HG03575 (cell line): ENCODE results near the gene NKD1.

ENCODE experiments used
- ATAC-seq: cut with Tn5 transposase; IDR thresholded peaks from one replicate; pipeline ENCODE4 v1.9.1; 2021; ENCODE audit not compliant: unreplicated experiment, insufficient number of reproducible peaks, low FRiP score; ENCODE audit errors: extremely low read depth

Gene NKD1

GRCh38 chr16:50646345-50646744 is 98.1 kb downstream of the NKD1 start:
- no peak for ATAC-seq

- no peak for ATAC-seq
These were observed 103.7 kb downstream of the NKD1 start for GRCh38 chr16:50651835-50652438.

GRCh38 chr16:50652836-50653425 is 104.7 kb downstream of the NKD1 start:
- ATAC-seq: no peak

DNA sequence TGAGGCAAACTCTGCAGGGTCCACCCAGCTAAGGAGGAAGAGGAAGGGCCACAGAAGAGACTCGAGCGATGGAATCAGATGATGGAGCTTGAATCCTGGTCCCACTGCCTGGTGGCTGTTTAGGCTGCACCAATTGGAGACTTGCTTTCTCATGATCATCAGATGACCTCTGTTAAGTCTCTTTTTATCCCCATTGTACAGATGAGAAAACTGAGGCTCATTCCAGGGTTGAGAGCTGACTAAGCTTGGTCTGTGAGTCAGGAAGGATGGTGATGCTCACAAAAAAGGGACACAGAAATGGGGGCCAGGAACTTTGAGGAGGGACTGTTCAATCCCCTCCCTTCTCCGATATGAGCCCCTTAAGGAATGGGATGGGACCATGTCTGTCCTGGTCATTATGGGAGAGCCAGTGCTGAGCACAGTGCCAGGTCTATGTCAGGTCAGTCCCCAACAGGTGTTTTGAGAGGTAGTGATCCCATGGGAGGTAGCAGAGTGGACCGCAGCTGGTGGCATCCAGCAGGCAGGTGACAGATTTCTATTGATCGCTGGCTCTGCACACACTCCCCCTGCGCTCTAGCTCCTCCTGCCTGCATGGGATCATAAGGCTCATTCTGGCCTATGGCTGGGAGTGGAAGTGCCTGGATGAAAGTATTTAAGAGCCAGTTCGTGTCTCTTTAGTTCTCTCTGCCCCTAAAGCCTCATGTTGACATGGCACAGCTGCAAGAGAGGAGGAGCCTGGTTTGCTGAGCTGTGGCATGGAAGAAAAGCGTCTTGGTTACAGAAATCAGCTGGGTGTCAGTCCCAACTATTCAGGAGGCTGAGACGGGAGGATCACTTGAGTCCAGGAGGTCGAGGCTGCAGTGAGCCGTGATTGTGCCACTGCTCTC is 105.7 kb downstream of the NKD1 start:
- no peak for ATAC-seq

DNA sequence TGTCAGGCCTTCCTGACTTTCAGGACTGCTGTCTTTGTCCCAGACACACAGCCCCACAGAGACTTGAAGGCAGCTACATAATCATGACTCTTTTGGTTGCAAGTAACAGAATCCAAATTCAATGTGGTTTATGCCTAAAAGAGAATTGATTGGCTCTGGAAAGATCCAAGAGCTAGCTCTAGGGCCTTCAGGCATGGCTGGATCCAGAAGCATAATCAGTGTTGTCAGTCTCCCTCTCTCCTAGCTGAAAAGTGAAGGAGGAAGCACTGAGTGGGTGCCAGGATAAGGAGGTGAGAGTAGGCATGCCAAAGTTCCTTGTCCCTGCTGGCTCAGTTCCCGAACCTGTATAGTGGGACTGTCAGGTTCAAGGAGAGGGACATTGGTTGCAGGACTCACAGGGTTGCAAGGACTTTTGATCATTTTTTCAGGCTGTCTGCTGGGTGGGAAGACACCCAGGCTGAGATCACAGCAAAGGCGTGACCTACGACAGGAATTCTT is 107.4 kb downstream of the NKD1 start:
- ATAC-seq: no peak

GRCh38 chr16:50657241-50657640 is 109.0 kb downstream of the NKD1 start:
- no peak for ATAC-seq

DNA sequence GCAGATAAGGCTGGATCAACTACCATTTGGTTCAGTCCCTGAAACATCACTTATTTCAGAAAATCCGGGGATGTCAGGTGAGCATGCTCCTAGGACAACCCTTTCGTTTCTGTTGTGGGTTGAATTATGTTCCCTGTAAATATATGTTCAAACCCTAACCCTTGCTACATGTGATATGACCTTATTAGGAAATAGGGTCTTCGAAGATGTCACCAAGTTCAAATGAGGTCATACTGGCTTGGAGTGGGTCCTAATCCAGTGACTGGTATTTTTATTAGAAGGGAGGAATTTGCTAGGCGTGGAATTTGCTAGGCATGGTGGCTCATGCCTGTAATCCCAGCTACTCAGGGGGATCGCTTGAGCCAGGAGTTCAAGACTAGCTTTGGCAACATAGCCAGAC is 111.6 kb downstream of the NKD1 start:
- ATAC-seq: no peak

GRCh38 chr16:50662306-50662940 is 114.2 kb downstream of the NKD1 start:
- no peak for ATAC-seq

GRCh38 chr16:50664270-50664669 is 116.1 kb downstream of the NKD1 start:
- no peak for ATAC-seq

GRCh38 chr16:50665128-50665878 is 117.1 kb downstream of the NKD1 start:
- no peak for ATAC-seq

DNA sequence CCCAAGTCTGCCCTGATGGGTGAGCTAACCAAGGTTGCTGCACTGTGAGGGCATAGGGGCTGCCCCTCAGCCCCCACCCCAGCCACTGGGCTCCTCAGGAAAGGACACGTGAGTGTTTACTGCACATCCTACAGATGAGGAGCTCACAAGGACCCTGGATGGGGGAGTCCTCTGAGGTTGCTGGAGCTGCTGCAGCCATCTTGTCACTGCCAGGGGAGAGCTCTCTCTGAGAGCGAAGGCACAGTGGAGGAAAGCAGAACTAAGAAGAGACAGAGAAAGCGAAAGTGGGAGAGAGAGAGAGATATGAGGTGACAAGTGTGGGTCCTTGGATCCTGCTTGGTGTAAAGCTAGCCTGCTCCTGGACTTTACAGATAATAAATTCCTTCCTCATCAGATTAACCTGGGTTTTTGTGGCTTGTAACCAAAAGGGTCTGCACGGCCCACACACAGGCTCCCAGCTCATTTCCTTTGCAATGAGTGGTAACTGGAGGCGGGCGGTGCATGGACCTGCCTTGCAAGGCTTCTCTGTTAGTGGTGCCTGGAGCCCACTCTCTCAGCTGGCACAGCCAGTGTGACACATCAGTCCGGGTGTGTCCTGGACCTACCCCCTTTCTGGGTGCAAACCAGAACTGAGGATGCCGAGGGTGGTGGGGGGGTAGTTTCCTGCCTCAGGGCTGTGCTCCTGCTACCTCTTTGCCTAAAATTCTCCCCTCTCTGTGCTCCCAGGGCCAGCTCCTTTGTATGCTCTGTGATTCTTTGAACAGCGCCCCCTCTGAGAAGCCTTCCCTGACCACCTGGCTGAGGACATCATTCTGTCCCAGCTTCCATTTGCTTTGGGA is 118.7 kb downstream of the NKD1 start:
- ATAC-seq: peak; percentile 72

- ATAC-seq: no peak
These were observed 119.5 kb downstream of the NKD1 start for GRCh38 chr16:50667497-50668367.

DNA sequence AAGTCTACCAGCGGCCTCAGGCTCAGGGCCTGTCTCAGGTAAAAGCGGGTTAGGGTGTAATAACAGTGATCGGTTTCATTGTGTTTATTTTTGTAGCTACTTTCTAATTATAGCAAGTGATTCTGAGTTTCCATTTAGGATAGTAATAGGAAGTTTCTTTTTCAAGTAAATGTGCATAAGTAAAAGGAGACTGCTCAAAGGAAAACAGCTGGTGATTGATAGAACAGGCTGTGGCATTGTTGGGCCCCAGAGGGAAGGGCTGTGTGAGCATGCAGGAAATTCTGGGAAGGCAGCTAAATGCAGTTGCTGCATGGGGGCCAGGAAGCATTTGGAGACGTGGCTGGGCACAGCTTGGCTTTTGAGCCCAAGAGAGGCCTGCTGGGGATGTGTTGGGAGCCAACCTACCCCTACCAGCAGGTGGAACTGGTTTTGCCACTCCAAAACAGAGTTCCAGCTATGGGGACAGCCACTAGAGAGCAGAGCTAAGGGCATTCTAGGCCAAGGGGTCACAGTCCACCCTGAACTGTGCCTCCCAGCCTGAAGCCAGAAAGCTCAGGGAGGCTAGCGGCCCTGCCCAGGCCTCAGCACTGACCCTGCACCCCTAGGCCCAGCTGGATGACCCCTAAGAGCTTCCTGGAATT is 120.3 kb downstream of the NKD1 start:
- ATAC-seq: no peak

- no peak for ATAC-seq
These were observed 121.5 kb downstream of the NKD1 start for GRCh38 chr16:50669741-50670140.

- ATAC-seq: no peak
These were observed 122.3 kb downstream of the NKD1 start for GRCh38 chr16:50670476-50670875.

DNA sequence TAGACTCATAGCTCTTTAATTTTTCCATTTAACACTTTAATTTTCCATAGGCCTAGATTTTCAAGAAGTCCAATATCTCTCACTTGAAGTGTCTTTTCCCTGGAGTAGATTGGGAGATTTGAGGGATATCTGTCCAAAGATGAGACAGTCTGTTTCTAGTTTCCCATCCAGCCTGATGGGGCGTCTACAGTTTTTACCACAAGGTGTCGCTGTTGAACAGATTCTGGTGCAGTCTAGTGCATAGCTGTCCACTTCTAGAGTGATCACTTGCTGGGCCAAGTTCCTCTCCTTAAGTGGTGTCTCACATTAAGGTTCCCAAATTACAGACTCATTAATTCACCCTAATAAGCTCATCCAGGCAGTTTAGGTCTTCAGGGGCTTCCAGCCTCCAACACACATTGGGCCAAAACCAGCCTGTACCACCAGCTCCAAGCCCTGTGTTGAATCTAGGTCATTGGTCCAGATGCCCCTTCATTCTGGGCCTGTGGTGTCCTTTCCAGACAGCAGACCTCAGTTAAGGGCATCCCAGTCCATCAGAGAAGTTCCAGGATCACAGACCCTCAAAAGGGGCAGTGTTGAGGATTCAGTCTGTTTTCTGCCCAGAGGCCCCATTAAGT is 123.6 kb downstream of the NKD1 start:
- no peak for ATAC-seq
